GM21390 (cell line): ENCODE measurements around the gene INTS6.
"Not testable (repeated sequence)": the region's sequence is repeated elsewhere in the genome, so short reads cannot be mapped to it uniquely, and the experiment has no call there.

Experiments
- ATAC-seq: cut with Tn5 transposase; IDR thresholded peaks from one replicate; pipeline ENCODE4 v1.9.1; 2021; ENCODE audit not compliant: unreplicated experiment

The INTS6 gene

GRCh38 chr13:51415339-51415738 is 37.5 kb downstream of the INTS6 start:
- ATAC-seq = not testable (repeated sequence)

GRCh38 chr13:51412431-51412830 is 40.4 kb downstream of the INTS6 start:
- ATAC-seq = no peak

- no peak for ATAC-seq
Observed at GRCh38 chr13:51405176-51405575, 47.7 kb downstream of the INTS6 start.

GRCh38 chr13:51397262-51397941 is 55.4 kb downstream of the INTS6 start:
- ATAC-seq = no peak

GRCh38 chr13:51396352-51396751 is 56.5 kb downstream of the INTS6 start:
- peak; percentile 75 for ATAC-seq

GRCh38 chr13:51394724-51395123 is 58.1 kb downstream of the INTS6 start:
- no peak for ATAC-seq

- no peak for ATAC-seq
Observed at GRCh38 chr13:51385114-51385513, 67.7 kb downstream of the INTS6 start.

GRCh38 chr13:51380269-51380668 is 72.6 kb downstream of the INTS6 start:
- no peak for ATAC-seq

GRCh38 chr13:51373451-51373850 is 79.4 kb downstream of the INTS6 start:
- ATAC-seq = no peak

GRCh38 chr13:51371768-51372399 is 81.0 kb downstream of the INTS6 start:
- ATAC-seq = no peak

GRCh38 chr13:51370811-51371210 is 82.0 kb downstream of the INTS6 start:
- no peak for ATAC-seq

GRCh38 chr13:51370116-51370515 is 82.7 kb downstream of the INTS6 start:
- ATAC-seq = no peak

GRCh38 chr13:51364404-51365008 is 88.3 kb downstream of the INTS6 start:
- no peak for ATAC-seq

- no peak for ATAC-seq
Observed at GRCh38 chr13:51363625-51364024, 89.2 kb downstream of the INTS6 start.

- no peak for ATAC-seq
Observed at GRCh38 chr13:51361106-51361505, 91.7 kb downstream of the INTS6 start.

- ATAC-seq = no peak
Observed at GRCh38 chr13:51360489-51360888, 92.3 kb downstream of the INTS6 start.

GRCh38 chr13:51359352-51359751 is 93.5 kb downstream of the INTS6 start:
- peak; percentile 67 for ATAC-seq

GRCh38 chr13:51357928-51358595 is 94.8 kb downstream of the INTS6 start:
- ATAC-seq = no peak

GRCh38 chr13:51355217-51355616 is 97.6 kb downstream of the INTS6 start:
- no peak for ATAC-seq

- no peak for ATAC-seq
Observed at GRCh38 chr13:51349016-51349415, 103.8 kb downstream of the INTS6 start.

- ATAC-seq = no peak
Observed at GRCh38 chr13:51348069-51348967, 104.5 kb downstream of the INTS6 start.
